ENCODE measurements around the gene SLC38A1. TPM values are rescaled to one million over a fixed set of nuclear protein-coding genes. Genes with fewer than 3 reads are reported as not detected.

SLC38A1 gene
- total RNA-seq, 2 donors from 2014 or later = 117 to 118 TPM

GRCh38 chr12:46145881-46146280, 123.0 kb downstream of the SLC38A1 start:
- Histone ChIP-seq H3K9me3 (no peaks in the 10 kb centered on the region), H3K4me3 (no peak overlapping the region), H3K4me1 (no peaks in the 10 kb centered on the region), H3K36me3 (no peaks in the 10 kb centered on the region), H3K9ac (ENCODE audit: low read depth in 2 of 2, low read length in 2 of 2) (no peak overlapping the region), H3K27ac (no peak overlapping the region), H3K27me3 (no peaks in the 10 kb centered on the region)
- no peak for DNase-seq
- intact Hi-C loops (cut with DNase I) = loop anchor here (10.0 kb wide), 1 partner anchor 519 kb away; no protein-coding TSS in a partner anchor
- TF ChIP-seq, protein P1, sequence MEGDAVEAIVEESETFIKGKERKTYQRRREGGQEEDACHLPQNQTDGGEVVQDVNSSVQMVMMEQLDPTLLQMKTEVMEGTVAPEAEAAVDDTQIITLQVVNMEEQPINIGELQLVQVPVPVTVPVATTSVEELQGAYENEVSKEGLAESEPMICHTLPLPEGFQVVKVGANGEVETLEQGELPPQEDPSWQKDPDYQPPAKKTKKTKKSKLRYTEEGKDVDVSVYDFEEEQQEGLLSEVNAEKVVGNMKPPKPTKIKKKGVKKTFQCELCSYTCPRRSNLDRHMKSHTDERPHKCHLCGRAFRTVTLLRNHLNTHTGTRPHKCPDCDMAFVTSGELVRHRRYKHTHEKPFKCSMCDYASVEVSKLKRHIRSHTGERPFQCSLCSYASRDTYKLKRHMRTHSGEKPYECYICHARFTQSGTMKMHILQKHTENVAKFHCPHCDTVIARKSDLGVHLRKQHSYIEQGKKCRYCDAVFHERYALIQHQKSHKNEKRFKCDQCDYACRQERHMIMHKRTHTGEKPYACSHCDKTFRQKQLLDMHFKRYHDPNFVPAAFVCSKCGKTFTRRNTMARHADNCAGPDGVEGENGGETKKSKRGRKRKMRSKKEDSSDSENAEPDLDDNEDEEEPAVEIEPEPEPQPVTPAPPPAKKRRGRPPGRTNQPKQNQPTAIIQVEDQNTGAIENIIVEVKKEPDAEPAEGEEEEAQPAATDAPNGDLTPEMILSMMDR (IDR thresholded peaks at IDR 0.05) = no peak

DNA sequence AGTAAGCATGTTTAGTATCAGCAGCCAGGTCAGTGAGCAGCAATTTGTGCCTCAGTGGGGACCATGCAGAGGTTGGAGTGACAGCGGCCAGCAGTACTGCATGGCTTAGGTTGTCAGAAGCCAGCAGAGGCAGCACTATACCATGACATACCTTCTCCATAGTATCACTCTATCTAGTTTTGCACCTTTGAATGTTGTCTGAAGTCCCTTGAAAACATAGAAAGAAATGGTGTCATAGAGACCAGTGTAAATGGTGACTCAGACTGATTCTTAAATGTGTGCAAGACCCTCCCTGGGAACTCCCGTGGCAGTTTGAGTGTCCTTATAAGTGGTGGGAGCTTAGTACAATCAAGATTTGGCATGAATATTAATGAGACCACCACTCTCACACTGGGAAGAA, 124.4 kb downstream of the SLC38A1 start:
- Histone ChIP-seq H3K27me3 (no peaks in the 10 kb centered on the region), H3K36me3 (no peaks in the 10 kb centered on the region), H3K9ac (ENCODE audit: low read depth in 2 of 2, low read length in 2 of 2) (no peak overlapping the region), H3K4me3 (no peak overlapping the region), H3K4me1 (no peaks in the 10 kb centered on the region), H3K9me3 (no peaks in the 10 kb centered on the region), H3K27ac (no peak overlapping the region)
- intact Hi-C loops (cut with DNase I) = loop anchor here (10.0 kb wide), 1 partner anchor 520 kb away; no protein-coding TSS in a partner anchor
- DNase-seq = no peak
- TF ChIP-seq, protein P1 (IDR thresholded peaks at IDR 0.05) = no peak

DNA sequence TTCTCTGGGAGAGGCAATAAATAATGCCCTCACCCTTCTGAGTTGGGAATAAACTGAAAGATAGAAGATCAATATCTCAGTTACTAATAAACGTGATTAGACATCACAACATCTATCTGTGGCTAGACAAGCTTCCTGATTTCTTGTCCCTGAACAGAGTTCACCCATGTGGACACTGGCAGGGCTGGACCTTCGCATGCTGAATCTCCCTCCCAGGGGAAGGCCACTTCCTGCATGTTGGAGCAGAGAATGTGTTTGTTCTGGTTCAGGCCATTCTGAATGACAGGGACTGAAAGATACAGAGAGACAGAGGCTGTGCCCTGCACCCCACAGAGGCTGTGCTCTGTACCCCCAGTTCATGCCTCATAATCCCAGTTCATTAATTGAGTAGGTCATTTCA, 132.6 kb downstream of the SLC38A1 start:
- no peak overlapping the region for H3K9ac ChIP-seq (ENCODE audit: low read depth in 2 of 2, low read length in 2 of 2)
- H3K4me1 ChIP-seq = no peaks in the 10 kb centered on the region
- H3K9me3 ChIP-seq = no peaks in the 10 kb centered on the region
- H3K4me3 ChIP-seq = no peak overlapping the region
- no peaks in the 10 kb centered on the region for H3K36me3 ChIP-seq
- intact Hi-C loops (cut with DNase I) = no loop called here
- DNase-seq = no peak
- no peak overlapping the region for H3K27ac ChIP-seq
- TF ChIP-seq, protein P1 (IDR thresholded peaks at IDR 0.05) = no peak
- H3K27me3 ChIP-seq = no peaks in the 10 kb centered on the region

GRCh38 chr12:46135750-46136149, 133.1 kb downstream of the SLC38A1 start:
- H3K27me3 ChIP-seq = no peaks in the 10 kb centered on the region
- no peaks in the 10 kb centered on the region for H3K36me3 ChIP-seq
- TF ChIP-seq, protein P1 (IDR thresholded peaks at IDR 0.05) = no peak
- intact Hi-C loops (cut with DNase I) = no loop called here
- H3K4me3 ChIP-seq = no peak overlapping the region
- no peak for DNase-seq
- no peak overlapping the region for H3K27ac ChIP-seq
- H3K9ac ChIP-seq (ENCODE audit: low read depth in 2 of 2, low read length in 2 of 2) = no peak overlapping the region
- H3K9me3 ChIP-seq = no peaks in the 10 kb centered on the region
- H3K4me1 ChIP-seq = no peaks in the 10 kb centered on the region

DNA sequence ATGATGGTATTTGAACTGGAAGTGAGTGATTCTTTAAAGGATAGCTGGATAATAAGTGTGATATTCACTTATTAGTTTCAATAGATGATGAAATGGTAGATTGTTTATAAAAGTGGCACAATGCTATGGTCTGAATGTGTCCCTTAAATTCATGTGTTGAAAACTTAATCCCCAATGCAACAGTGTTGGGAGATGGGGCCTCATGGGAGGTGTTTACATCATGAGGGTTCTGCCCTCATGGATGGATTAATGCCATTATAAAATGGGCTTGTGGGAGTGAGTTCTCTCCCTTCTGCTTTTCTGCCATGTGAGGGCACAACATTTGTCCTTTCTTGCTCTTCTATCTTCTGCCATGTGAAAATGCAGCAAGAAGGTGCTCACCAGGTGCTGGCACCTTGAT, 134.0 kb downstream of the SLC38A1 start:
- no peak for DNase-seq
- no peak overlapping the region for H3K9ac ChIP-seq (ENCODE audit: low read depth in 2 of 2, low read length in 2 of 2)
- no peaks in the 10 kb centered on the region for H3K4me1 ChIP-seq
- intact Hi-C loops (cut with DNase I) = no loop called here
- no peak overlapping the region for H3K27ac ChIP-seq
- H3K27me3 ChIP-seq = no peaks in the 10 kb centered on the region
- no peaks in the 10 kb centered on the region for H3K9me3 ChIP-seq
- H3K4me3 ChIP-seq = no peak overlapping the region
- H3K36me3 ChIP-seq = no peaks in the 10 kb centered on the region
- TF ChIP-seq, protein P1 (IDR thresholded peaks at IDR 0.05) = no peak

Measured in colonic mucosa (tissue), 4 donors.